Muscle layer of colon (tissue), 2 donors: ENCODE data around the gene KCNJ18.
"Not testable (repeated sequence)": the region's sequence is repeated elsewhere in the genome, so short reads cannot be mapped to it uniquely, and the experiment has no call there.

ENCODE experiments used
- H3K27ac ChIP-seq: one replicate; pipeline ENCODE4 v1.7.0; 2013; ENCODE audit warnings: low read depth, mild to moderate bottlenecking, low read length, moderate library complexity
- H3K27me3 ChIP-seq, 2 donors: one replicate each; pipeline ENCODE4 v1.7.0; 2013; ENCODE audit warnings: low read length in 2 of 2, mild to moderate bottlenecking in 2 of 2; ENCODE audit not compliant: insufficient read depth in 2 of 2, control insufficient read depth in 1 of 2
- H3K36me3 ChIP-seq: one replicate; pipeline ENCODE4 v1.7.0; 2013; ENCODE audit warnings: mild to moderate bottlenecking, low read length; ENCODE audit not compliant: insufficient read depth
- H3K4me1 ChIP-seq: one replicate; pipeline ENCODE4 v1.7.0; 2013; ENCODE audit warnings: mild to moderate bottlenecking, low read length; ENCODE audit not compliant: insufficient read depth
- H3K4me3 ChIP-seq, 2 donors: one replicate each; pipeline ENCODE4 v1.7.0; 2013; ENCODE audit warnings: low read length in 2 of 2, low read depth in 1 of 2, mild to moderate bottlenecking in 1 of 2, moderate library complexity in 1 of 2
- H3K9ac ChIP-seq: one replicate; pipeline ENCODE4 v1.7.0; 2013; ENCODE audit warnings: low read length
- H3K9me3 ChIP-seq: one replicate; pipeline ENCODE4 v1.7.0; 2013; ENCODE audit warnings: mild to moderate bottlenecking, low read length
- donor health status: abdominal sarcoma.
- donor health status: Adenocarcinoma of cecum.

Gene KCNJ18

GRCh38 chr17:21746415-21746814 is 54.1 kb downstream of the KCNJ18 start:
- not testable (repeated sequence) for H3K27me3 ChIP-seq, H3K9ac ChIP-seq, H3K36me3 ChIP-seq, H3K27ac ChIP-seq, H3K9me3 ChIP-seq, H3K4me3 ChIP-seq, H3K4me1 ChIP-seq

GRCh38 chr17:21747195-21747915 is 55.0 kb downstream of the KCNJ18 start:
- not testable (repeated sequence) for H3K4me3 ChIP-seq, H3K9ac ChIP-seq, H3K27ac ChIP-seq, H3K4me1 ChIP-seq, H3K9me3 ChIP-seq, H3K36me3 ChIP-seq, H3K27me3 ChIP-seq

- H3K27ac ChIP-seq: not testable (repeated sequence)
Measured at GRCh38 chr17:21748686-21749085, 56.4 kb downstream of the KCNJ18 start.

GRCh38 chr17:21749696-21750531 is 57.6 kb downstream of the KCNJ18 start:
- H3K36me3 ChIP-seq, H3K9me3 ChIP-seq, H3K27ac ChIP-seq, H3K4me1 ChIP-seq, H3K4me3 ChIP-seq, H3K9ac ChIP-seq, H3K27me3 ChIP-seq: not testable (repeated sequence)

More at GRCh38 chr17:21748686-21749085, 56.4 kb downstream of the KCNJ18 start:
- not testable (repeated sequence) for H3K36me3 ChIP-seq, H3K4me3 ChIP-seq, H3K9me3 ChIP-seq, H3K4me1 ChIP-seq, H3K27me3 ChIP-seq, H3K9ac ChIP-seq

GRCh38 chr17:21751111-21751510 is 58.8 kb downstream of the KCNJ18 start:
- H3K4me1 ChIP-seq, H3K9me3 ChIP-seq, H3K4me3 ChIP-seq, H3K27me3 ChIP-seq, H3K36me3 ChIP-seq, H3K9ac ChIP-seq, H3K27ac ChIP-seq: not testable (repeated sequence)
